ENCODE data around the gene PLXNA4. TPM values are rescaled to one million over a fixed set of nuclear protein-coding genes. Genes with fewer than 3 reads are reported as not detected.

Gene PLXNA4
- total RNA-seq, 1 donor from 2014 or later, result 14.0 TPM

DNA sequence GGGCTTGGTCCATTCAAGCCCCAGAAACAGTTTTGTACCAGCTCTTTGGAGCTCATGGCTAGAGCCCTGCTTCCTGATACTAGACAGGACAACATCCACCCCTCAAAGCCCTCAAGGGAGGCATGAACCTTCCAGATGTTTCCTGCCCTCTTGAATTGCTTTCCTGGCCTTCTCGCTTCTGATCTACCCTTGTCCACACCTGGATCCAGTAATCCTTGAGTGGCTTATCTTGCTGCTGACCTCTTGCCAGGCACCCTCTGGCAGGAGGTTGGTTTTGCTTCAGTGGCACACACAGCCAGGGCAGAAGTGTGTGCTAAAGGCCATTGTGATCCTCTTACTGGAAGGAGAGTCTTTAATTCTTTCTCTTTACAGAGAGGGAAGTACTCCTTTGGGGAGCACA, 495.8 kb downstream of the PLXNA4 start:
- TF ChIP-seq POLR2A (IDR thresholded peaks at IDR 0.05) (no peak), POLR2AphosphoS5 (IDR thresholded peaks at IDR 0.05; ENCODE audit: insufficient read depth in 1 of 2, low read depth in 1 of 2) (no peak)
- TF ChIP-seq, protein P1, sequence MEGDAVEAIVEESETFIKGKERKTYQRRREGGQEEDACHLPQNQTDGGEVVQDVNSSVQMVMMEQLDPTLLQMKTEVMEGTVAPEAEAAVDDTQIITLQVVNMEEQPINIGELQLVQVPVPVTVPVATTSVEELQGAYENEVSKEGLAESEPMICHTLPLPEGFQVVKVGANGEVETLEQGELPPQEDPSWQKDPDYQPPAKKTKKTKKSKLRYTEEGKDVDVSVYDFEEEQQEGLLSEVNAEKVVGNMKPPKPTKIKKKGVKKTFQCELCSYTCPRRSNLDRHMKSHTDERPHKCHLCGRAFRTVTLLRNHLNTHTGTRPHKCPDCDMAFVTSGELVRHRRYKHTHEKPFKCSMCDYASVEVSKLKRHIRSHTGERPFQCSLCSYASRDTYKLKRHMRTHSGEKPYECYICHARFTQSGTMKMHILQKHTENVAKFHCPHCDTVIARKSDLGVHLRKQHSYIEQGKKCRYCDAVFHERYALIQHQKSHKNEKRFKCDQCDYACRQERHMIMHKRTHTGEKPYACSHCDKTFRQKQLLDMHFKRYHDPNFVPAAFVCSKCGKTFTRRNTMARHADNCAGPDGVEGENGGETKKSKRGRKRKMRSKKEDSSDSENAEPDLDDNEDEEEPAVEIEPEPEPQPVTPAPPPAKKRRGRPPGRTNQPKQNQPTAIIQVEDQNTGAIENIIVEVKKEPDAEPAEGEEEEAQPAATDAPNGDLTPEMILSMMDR (IDR thresholded peaks at IDR 0.05), result no peak
- Histone ChIP-seq H3K9me3 (no peaks in the 10 kb centered on the region), H3K4me3 (no peak overlapping the region), H3K36me3 (no peaks in the 10 kb centered on the region), H3K27me3 (no peaks in the 10 kb centered on the region), H3K4me1 (peaks cover 26% of the 10 kb centered on the region), H3K27ac (no peak overlapping the region)
- DNase-seq (ENCODE audit: extremely low spot score in 2 of 2), result no peak
- intact Hi-C loops (cut with DNase I), result no loop called here

DNA sequence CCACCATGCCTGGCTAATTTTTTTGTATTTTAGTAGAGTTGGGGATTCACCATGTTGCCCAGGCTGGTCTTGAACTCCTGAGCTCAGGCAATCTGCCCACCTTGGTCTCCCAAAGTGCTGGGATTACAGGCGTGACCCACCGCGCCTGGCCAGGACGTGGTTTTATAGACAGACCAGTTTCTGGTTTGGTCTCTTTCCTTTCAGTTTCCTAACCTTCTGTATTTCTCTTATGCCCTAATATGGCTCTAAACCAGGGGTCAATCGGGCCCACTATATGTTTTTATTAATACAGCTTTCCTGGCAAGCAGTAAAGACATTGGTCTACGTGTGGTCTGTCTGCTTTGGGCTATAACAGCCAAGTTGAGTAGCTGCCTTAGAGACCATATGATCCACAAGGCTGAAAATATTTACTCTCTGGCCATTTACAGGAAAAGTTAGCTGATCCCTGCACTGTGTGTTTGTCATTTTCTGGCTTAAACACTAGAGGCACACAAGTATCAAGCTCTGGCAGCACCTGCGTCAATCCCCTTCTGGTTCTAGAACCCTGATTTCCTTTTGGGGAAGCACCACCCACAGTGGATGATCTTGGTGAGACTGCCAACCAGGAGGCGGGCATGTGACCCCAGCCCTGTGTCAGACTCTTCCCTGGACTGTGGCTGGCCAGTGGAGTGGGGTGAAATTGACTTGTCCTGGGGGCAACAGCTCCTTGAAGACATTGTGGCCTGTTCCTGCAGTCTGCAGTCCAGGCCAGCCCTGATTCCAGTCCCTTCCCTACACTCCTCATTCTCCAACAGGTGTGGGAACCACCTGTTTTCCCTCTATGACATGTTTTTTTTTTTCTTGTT, 497.2 kb downstream of the PLXNA4 start:
- H3K4me3 ChIP-seq, result no peak overlapping the region
- H3K27me3 ChIP-seq, result no peaks in the 10 kb centered on the region
- DNase-seq (ENCODE audit: extremely low spot score in 2 of 2), result no peak
- H3K9me3 ChIP-seq, result no peaks in the 10 kb centered on the region
- no peaks in the 10 kb centered on the region for H3K36me3 ChIP-seq
- intact Hi-C loops (cut with DNase I), result no loop called here
- TF ChIP-seq POLR2AphosphoS5 (IDR thresholded peaks at IDR 0.05; ENCODE audit: insufficient read depth in 1 of 2, low read depth in 1 of 2) (no peak), POLR2A (IDR thresholded peaks at IDR 0.05) (no peak)
- TF ChIP-seq, protein P1 (IDR thresholded peaks at IDR 0.05), result no peak
- H3K4me1 ChIP-seq, result peaks cover 26% of the 10 kb centered on the region
- no peak overlapping the region for H3K27ac ChIP-seq

DNA sequence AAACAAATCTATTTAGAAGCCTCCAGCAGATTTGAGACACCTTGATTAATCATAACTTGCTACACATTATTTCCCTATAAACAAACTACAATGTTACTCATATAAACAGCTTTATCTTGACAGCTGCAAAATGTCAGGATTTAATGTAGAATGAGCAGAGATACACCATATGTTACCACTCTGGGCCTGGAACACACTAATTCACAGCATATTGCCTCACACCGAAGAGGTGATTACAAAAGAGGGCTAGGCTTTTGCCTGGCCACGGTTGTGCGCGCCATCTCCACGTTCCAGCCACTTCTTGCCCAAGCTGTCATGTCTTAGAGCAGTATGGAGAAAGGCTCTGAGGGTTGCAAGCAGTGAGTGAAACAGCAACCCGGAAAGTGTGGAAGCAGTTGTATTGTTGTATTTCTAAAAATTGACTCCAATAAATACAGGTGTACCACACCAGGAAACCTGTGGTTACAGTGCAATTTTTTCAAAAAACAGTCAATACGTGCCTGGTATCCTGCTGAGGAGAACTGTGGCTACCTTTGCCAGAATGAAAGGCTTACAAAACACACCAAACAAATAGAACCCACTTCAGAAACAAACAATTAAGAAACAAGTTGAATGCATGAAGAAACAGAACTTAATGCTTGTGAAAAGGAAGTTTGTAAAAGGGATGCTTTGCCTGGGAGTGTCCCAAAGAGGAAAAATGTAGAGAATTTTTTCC, 498.1 kb downstream of the PLXNA4 start:
- Histone ChIP-seq H3K4me3 (no peak overlapping the region), H3K36me3 (no peaks in the 10 kb centered on the region), H3K27ac (no peak overlapping the region), H3K4me1 (peaks cover 26% of the 10 kb centered on the region), H3K27me3 (no peaks in the 10 kb centered on the region), H3K9me3 (no peaks in the 10 kb centered on the region)
- TF ChIP-seq POLR2AphosphoS5 (IDR thresholded peaks at IDR 0.05; ENCODE audit: insufficient read depth in 1 of 2, low read depth in 1 of 2) (no peak), POLR2A (IDR thresholded peaks at IDR 0.05) (no peak)
- TF ChIP-seq, protein P1 (IDR thresholded peaks at IDR 0.05), result no peak
- DNase-seq (ENCODE audit: extremely low spot score in 2 of 2), result no peak
- intact Hi-C loops (cut with DNase I), result no loop called here

DNA sequence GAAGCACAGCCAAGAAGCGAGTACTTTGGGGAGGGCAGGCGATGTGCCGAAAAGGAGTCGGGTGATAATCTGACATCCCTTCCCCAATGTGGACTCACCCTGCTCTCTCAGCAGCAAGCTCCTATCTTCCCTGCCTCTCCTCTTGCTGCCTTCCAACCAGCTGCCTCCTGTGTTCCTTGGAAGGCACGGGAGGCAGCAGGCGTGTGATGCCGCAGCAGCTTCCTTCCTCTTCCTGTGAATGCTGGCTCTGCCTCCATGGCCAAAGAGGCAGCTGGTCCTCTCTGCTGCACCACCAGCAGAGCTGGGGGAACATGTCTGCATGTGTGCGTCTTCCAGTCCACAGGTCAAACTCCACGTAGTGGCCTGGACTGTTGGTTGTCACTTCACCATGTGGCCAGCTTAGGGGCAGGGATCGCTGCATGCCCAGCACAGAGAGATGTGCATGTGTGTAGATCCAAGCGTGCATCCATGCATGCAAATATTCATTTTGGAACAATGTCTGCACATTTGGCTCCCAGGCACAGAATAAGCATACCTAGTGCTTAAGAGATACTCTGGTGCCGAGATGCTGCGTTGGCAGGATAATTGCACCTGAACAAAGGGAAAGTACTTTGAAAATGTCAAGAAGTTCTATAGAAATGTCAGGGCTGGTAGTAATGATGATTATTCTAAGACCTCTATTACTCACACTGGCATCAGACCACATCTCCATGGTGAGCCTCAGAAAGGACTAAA, 499.8 kb downstream of the PLXNA4 start:
- H3K27ac ChIP-seq, result no peak overlapping the region
- no peaks in the 10 kb centered on the region for H3K27me3 ChIP-seq
- H3K4me1 ChIP-seq, result peaks cover 14% of the 10 kb centered on the region
- no peaks in the 10 kb centered on the region for H3K9me3 ChIP-seq
- intact Hi-C loops (cut with DNase I), result no loop called here
- H3K4me3 ChIP-seq, result no peak overlapping the region
- no peak for DNase-seq (ENCODE audit: extremely low spot score in 2 of 2)
- no peaks in the 10 kb centered on the region for H3K36me3 ChIP-seq
- TF ChIP-seq, protein P1 (IDR thresholded peaks at IDR 0.05), result no peak
- TF ChIP-seq POLR2AphosphoS5 (IDR thresholded peaks at IDR 0.05; ENCODE audit: insufficient read depth in 1 of 2, low read depth in 1 of 2) (no peak), POLR2A (IDR thresholded peaks at IDR 0.05) (no peak)

All from vagina (tissue), 2 donors.